ENCODE data around the gene PAIP2.

- TF ChIP-seq POLR2A (IDR thresholded peaks at IDR 0.05) (no peak), CTCF (IDR thresholded peaks at IDR 0.05) (no peak)
These were observed 50.1 kb downstream of the PAIP2 start for GRCh38 chr5:139391570-139392323.

Data from testis (tissue), 2 donors.